GM15510 (cell line): ENCODE results near the gene PELI1.

Experiments
- POLR2A ChIP-seq: IDR thresholded peaks from 3 replicates; pipeline ENCODE4 v1.6.1; 2011; ENCODE audit warnings: borderline replicate concordance; ENCODE audit not compliant: insufficient read length; ENCODE audit errors: extremely low read depth

PELI1 gene

DNA sequence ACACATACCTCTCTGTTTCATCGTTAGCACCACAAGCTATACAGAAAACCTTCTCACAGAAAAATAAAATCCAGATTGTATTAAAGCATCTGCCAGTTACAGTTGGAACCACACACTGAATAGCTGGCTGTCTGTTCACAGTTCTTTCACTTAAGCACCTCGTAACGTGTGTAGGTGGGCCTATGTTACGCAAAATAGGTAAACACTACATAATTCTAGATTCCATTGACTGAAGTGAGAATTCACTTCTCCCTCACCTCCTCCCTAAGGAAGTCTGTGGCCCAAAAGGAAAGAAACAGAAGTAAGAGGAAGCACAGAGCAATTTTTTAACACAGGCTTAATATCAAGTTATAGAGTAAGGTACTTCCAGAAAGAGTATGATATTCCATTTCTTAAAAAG, 24.9 kb downstream of the PELI1 start:
- TF ChIP-seq POLR2A = no peak

- TF ChIP-seq POLR2A = no peak
These were observed 28.2 kb downstream of the PELI1 start for GRCh38 chr2:64115808-64116598.

- no peak for TF ChIP-seq POLR2A
These were observed 29.3 kb downstream of the PELI1 start for GRCh38 chr2:64114912-64115277.

DNA sequence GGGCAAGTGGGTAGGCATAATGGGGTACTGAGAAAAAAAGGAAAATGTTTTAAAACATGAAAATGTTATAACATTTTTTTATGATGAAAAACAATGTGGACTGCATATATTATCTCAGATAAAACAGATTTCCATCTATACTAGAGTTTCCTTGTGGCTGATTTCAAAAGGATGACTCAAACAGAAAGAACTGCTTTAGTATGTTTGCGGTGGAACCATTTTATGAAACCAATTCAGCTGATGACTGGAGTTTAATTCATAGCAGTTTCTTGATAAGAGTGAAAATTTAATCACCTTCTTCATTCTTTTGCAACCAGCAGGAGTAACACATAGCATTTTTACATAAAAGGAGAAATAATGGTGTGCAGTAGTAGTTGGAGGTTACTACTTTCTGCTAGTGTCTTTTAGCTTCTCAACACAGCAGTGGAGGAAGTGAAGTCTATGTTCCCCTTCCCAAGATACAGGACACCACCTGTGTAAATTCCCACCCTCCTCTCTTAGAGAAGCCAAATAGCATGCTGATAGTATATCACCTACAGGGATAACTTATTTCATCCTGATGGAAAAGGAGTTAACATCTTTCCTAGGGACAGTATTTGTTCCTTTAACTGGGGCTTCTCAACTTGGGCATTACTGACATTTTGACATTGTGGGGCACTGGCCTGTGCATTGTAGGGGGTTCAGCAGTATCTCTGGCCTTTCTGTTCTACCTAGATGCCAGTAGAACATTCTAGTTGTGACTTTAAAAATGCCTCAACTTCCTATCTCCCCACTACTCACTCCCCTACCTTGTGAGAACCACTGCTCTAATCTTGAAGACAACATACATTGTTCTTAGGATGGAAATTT, 29.9 kb downstream of the PELI1 start:
- no peak for TF ChIP-seq POLR2A

GRCh38 chr2:64112016-64112415, 32.2 kb downstream of the PELI1 start:
- no peak for TF ChIP-seq POLR2A

DNA sequence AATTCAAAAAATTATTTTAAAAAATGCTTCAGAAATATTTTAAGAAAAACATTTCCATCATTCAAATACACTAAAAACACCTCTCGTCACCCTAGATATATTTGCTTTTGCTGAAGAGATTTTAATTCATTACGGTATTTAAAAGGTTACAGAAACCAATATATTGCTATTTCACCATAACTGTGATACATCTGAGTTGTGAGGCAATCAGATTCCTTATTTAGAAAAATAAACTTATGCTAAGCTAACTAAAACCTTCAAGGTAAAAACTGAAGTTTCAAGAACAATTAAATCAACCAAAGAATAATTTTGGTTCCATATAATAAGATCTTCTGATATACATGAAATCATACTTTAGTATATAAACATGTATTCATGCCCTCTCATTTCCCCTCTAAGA, 32.8 kb downstream of the PELI1 start:
- TF ChIP-seq POLR2A = no peak

GRCh38 chr2:64108666-64109241, 35.5 kb downstream of the PELI1 start:
- no peak for TF ChIP-seq POLR2A

- no peak for TF ChIP-seq POLR2A
These were observed 37.7 kb downstream of the PELI1 start for GRCh38 chr2:64106481-64106880.

DNA sequence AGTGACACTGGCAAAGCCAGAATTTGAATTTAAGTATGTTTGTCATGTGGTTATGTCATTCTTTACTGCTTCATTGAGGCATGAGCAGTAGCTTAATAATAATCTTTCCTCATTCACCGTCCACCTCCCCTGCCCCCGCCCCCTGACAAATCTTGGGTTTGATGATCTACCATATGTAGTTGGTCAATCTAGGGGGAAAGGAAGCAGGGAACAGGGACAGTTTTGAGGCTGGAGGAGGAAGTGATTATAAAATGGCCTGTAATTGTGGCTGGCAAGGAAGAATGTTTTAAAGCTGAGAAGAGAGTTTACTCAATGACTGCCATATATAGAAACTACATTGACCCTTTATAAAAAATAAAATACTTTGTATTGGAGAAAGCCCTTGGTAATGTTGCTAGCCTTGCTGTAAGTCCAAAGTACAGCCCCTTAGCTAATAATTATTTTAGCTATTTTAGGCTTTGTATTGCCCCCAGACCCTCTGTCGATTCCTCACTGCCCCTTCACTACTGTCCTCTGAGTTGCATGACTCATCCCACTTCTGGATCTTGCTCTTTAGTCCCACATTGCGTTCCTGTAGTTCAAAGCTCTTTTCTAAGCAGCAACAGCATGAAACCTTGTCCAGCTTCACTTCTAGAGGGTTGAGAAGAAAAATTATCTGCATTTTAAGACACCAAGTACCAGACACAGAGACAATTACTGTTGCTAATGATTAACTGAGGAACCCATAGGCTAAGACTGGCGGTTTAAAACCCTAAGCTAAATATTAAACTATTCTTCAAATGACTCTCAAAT, 38.4 kb downstream of the PELI1 start:
- no peak for TF ChIP-seq POLR2A

DNA sequence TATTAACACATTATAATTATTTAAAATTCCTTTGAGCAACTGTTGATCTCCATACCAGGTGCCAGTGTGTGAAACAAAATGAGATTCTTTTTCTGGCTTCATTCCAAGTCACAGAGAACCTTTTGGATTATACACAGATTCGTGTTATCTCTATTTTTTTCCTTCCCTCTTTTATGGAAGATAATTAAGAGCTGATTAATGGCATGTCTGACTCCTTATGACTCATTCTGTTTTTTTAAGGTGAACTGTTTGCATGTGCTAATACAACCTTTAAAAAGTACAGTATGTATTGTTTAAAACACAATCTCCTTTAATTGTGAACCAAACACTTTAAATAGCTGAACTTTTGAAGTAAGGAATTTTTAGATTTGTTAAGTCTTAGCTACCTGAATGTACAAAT, 39.3 kb downstream of the PELI1 start:
- TF ChIP-seq POLR2A = no peak

DNA sequence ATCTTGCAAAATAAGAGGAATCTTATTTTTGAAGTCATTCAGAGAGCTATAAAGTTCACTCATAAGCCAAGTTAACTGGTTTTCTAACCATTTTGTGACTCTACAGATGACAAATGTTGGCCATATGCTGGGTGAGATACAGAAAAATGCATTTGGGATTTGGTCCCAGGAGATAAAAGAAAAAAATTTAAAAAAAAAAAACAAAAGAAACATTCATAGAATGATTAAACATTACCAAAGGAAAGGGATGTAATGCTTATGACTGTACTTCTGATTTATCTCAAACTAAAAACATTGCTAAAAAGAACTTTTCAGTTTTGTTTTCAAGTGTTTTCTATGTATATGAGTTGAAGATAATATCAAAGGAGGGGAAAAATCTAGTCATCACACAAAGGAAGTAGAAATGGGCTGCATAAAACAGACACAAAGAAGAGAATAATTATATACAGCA, 43.1 kb downstream of the PELI1 start:
- no peak for TF ChIP-seq POLR2A

- no peak for TF ChIP-seq POLR2A
These were observed 49.4 kb downstream of the PELI1 start for GRCh38 chr2:64094663-64095382.

DNA sequence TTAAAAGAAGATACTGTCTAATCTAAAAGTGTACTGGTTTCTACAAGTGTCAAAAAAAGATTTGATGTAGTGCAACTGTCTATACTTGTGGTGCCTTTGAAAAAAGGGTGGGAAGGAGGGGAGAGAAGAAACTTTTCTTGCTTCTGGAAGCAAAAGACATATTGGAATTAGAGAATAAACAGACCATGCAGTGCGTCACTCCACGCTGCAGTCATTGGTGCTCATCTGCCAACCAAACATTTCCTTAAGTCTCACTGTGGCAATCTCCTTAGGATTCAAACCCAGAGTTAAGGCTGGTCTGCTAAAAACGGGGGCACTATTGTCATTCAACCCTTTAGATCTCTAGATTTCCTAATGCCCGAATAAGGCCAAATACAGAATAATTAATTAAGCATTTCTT, 50.9 kb downstream of the PELI1 start:
- TF ChIP-seq POLR2A = no peak

GRCh38 chr2:64092502-64092901, 51.7 kb downstream of the PELI1 start:
- no peak for TF ChIP-seq POLR2A
